ENCODE measurements around the gene DLEC1. TPM values are rescaled to one million over a fixed set of nuclear protein-coding genes. Genes with fewer than 3 reads are reported as not detected.

The DLEC1 gene, protein sequence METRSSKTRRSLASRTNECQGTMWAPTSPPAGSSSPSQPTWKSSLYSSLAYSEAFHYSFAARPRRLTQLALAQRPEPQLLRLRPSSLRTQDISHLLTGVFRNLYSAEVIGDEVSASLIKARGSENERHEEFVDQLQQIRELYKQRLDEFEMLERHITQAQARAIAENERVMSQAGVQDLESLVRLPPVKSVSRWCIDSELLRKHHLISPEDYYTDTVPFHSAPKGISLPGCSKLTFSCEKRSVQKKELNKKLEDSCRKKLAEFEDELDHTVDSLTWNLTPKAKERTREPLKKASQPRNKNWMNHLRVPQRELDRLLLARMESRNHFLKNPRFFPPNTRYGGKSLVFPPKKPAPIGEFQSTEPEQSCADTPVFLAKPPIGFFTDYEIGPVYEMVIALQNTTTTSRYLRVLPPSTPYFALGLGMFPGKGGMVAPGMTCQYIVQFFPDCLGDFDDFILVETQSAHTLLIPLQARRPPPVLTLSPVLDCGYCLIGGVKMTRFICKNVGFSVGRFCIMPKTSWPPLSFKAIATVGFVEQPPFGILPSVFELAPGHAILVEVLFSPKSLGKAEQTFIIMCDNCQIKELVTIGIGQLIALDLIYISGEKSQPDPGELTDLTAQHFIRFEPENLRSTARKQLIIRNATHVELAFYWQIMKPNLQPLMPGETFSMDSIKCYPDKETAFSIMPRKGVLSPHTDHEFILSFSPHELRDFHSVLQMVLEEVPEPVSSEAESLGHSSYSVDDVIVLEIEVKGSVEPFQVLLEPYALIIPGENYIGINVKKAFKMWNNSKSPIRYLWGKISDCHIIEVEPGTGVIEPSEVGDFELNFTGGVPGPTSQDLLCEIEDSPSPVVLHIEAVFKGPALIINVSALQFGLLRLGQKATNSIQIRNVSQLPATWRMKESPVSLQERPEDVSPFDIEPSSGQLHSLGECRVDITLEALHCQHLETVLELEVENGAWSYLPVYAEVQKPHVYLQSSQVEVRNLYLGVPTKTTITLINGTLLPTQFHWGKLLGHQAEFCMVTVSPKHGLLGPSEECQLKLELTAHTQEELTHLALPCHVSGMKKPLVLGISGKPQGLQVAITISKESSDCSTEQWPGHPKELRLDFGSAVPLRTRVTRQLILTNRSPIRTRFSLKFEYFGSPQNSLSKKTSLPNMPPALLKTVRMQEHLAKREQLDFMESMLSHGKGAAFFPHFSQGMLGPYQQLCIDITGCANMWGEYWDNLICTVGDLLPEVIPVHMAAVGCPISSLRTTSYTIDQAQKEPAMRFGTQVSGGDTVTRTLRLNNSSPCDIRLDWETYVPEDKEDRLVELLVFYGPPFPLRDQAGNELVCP (N-terminal part only)
- under 0.01 TPM in 2 replicates for total RNA-seq (ENCODE audit: low replicate concordance)

GRCh38 chr3:38039101-38039898 lies at the start of gene DLEC1:
Gene DLEC1, plus strand, starts transcription at chr3:38039208. Its CDS starts 18 bp downstream, at chr3:38039226.

DNA sequence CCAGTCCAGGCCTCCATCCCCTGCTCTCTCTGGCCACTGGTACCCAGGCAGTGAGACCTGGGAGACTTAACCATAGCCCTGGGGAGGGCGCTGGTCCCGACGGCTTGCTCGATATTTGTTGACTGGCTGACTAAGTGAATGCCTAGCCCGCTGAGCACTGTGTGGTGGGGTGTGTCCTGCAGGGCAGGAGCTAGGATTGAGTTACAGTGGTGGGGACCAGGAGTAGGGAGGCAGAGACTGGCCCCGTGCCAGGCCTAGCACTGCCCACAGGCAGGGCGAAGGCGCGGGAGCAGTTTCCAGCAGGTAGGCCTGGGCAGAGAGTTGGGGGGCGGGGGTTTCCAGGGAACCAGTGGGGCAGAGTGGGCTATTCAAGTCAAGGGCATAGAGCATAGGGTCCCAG lies 48.5 kb upstream of the DLEC1 start, which contains the start of gene VILL:
TSS of gene VILL (plus strand) at position 260 of the 400 bp plus-strand sequence. CDS start 2,887 bp downstream, outside the sequence.

GRCh38 chr3:38029400-38030125 lies 9.4 kb upstream of the DLEC1 start, which contains the start of gene PLCD1:
Gene PLCD1, minus strand, starts transcription at chr3:38029642. Its CDS starts 103 bp downstream, at chr3:38029539.

GRCh38 chr3:38136777-38137614 lies 98.0 kb downstream of the DLEC1 start, which contains the start of gene ACAA1:
Gene ACAA1, minus strand, starts transcription at chr3:38137127. Its CDS starts 92 bp downstream, at chr3:38137035.

GRCh38 chr3:38138349-38139190 lies 99.6 kb downstream of the DLEC1 start, which contains the start of gene MYD88:
Gene MYD88, plus strand, starts transcription at chr3:38138661. Its CDS starts 40 bp downstream, at chr3:38138701.

DNA sequence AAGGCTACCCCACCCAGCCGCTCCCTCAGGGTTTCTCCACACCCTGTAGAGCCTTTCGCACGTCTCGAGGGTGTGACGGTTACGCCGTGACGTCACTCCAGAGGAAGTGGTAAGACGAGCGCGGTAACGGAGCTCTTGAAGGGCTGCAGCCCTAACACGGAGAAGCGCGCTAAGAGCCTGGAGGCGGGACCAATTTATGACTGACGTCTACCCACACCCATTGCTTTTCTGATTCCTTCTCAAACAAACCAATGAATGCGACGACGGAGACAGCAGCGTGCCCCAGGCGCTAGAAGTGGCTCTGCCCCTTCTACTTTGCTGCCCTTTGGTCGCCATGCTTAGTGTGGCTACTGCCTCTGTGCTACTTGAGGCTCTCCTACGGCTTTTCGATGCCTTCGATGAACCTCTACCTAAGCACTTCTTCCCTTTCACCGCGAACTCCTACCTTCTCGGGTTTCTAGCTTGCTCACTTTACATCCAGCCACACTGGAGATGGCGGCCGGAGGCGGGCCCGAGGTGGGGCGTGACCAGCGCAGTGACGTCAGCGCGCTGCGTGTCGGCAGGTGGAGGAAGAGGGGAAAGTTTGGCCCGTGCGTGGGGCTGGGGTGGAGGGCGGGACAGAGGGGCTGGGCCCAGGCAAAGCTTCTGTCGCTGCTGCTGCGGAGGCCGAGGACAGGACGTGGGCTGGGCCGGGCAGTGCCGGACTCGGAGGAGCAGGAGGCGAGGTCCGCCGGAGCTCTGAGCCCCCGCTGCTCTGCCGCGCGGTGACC lies 126.1 kb downstream of the DLEC1 start, which contains the start of gene OXSR1:
TSS of gene OXSR1 (plus strand) at position 586 of the 770 bp plus-strand sequence. CDS start 340 bp downstream, outside the sequence.

Other genes with a start within 250 kb of the DLEC1 start
- gene CTDSPL, start 177.3 kb upstream of the DLEC1 start, total RNA-seq (ENCODE audit: low replicate concordance), result 29.3 and 30.2 TPM in 2 replicates
- gene VILL, start 48.4 kb upstream of the DLEC1 start, total RNA-seq (ENCODE audit: low replicate concordance), result 5.6 and 8.9 TPM in 2 replicates
- 38.8 and 39.2 TPM in 2 replicates for gene PLCD1, start 9.6 kb upstream of the DLEC1 start, total RNA-seq (ENCODE audit: low replicate concordance)
- gene ACAA1, start 97.9 kb downstream of the DLEC1 start, total RNA-seq (ENCODE audit: low replicate concordance), result 54.2 and 69.0 TPM in 2 replicates
- 8.8 and 11.7 TPM in 2 replicates for gene MYD88, start 99.5 kb downstream of the DLEC1 start, total RNA-seq (ENCODE audit: low replicate concordance)
- gene OXSR1, start 126.3 kb downstream of the DLEC1 start, total RNA-seq (ENCODE audit: low replicate concordance), result 24.5 and 30.6 TPM in 2 replicates
- 0.15 and 0.94 TPM in 2 replicates for gene SLC22A13, start 226.6 kb downstream of the DLEC1 start, total RNA-seq (ENCODE audit: low replicate concordance)
- 0.23 and 0.70 TPM in 2 replicates for gene SLC22A14, start 243.1 kb downstream of the DLEC1 start, total RNA-seq (ENCODE audit: low replicate concordance)

Data from smooth muscle cell of the coronary artery (primary cell).